B cell (primary cell): ENCODE measurements around the gene GIGYF2. TPM values are rescaled to one million over a fixed set of nuclear protein-coding genes. Genes with fewer than 3 reads are reported as not detected.

Experiments used
- ATAC-seq: fragments of 200-7000 bp; cut with Tn5 transposase; one replicate; pipeline ENCODE4 v1.10.0; 2021; ENCODE audit warnings: low read depth, mild to moderate bottlenecking, moderate number of reproducible peaks, moderate library complexity
- CTCF ChIA-PET: fragments of 350-600 bp; sonication (Branson Sonifier 250); formaldehyde crosslinking; loops from one replicate; lab custom pipeline; 2021; ENCODE audit warnings: antibody characterized with exemption, inconsistent platforms; lab: Charles Lee
- POLR2A ChIA-PET: fragments of 350-600 bp; sonication (Branson Sonifier 250); formaldehyde crosslinking; loops from one replicate; lab custom pipeline; 2021; ENCODE audit warnings: antibody characterized with exemption; lab: Charles Lee
- DNase-seq: peaks from one replicate; pipeline ENCODE4 v3.0.0; 2013
- H2AFZ ChIP-seq: 2 replicates; pipeline ENCODE4 v1.6.1; 2012; ENCODE audit warnings: mild to moderate bottlenecking, low read depth, low read length; ENCODE audit not compliant: insufficient read depth, poor library complexity, severe bottlenecking
- H3K27ac ChIP-seq, 2 donors: 1 replicate in 1 of 2; 2 replicates in 1 of 2; pipeline ENCODE4 v1.5.1; 2012 to 2013; ENCODE audit warnings: low read length in 2 of 2, mild to moderate bottlenecking in 2 of 2, moderate library complexity in 1 of 2
- H3K27me3 ChIP-seq, 4 experiments: fragments of 200-600 bp in 1 of 4; sonication (generic) in 1 of 4; replicated peaks in 1 of 4; 1 replicate in 2 of 4; 2 replicates in 2 of 4; pipeline versions ENCODE4 v1.6.1 to v1.7.0; 2013 to 2016; ENCODE audit warnings: low read length in 3 of 4, mild to moderate bottlenecking in 2 of 4, mixed read lengths in 1 of 4, moderate library complexity in 1 of 4; ENCODE audit not compliant: insufficient read depth in 4 of 4, control insufficient read depth in 3 of 4; ENCODE audit errors: control extremely low read depth in 1 of 4
- H3K36me3 ChIP-seq, 2 experiments: replicated peaks in 1 of 2; 1 replicate in 1 of 2; 2 replicates in 1 of 2; pipeline versions ENCODE4 v1.6.1 to v1.7.1; 2013; ENCODE audit warnings: low read length in 1 of 2; ENCODE audit not compliant: insufficient read depth in 2 of 2, control insufficient read depth in 1 of 2; ENCODE audit errors: control extremely low read depth in 1 of 2, extremely low read depth in 1 of 2
- H3K4me1 ChIP-seq, 2 donors: fragments of 200-600 bp in 1 of 2; sonication (generic) in 1 of 2; 1 replicate in 1 of 2; 2 replicates in 1 of 2; pipeline versions ENCODE4 v1.5.1 to v1.6.1; 2013 to 2017; ENCODE audit warnings: low read length in 2 of 2; ENCODE audit not compliant: control insufficient read depth in 2 of 2, insufficient read depth in 2 of 2
- H3K4me2 ChIP-seq: replicated peaks from 2 replicates; pipeline ENCODE3; 2012; ENCODE audit warnings: mild to moderate bottlenecking, low read depth, low read length; ENCODE audit not compliant: poor library complexity, severe bottlenecking
- H3K4me3 ChIP-seq, 5 experiments: fragments of 200-600 bp in 1 of 5; sonication (generic) in 1 of 5; 1 replicate in 3 of 5; 2 replicates in 2 of 5; pipeline versions ENCODE4 v1.5.1 to v1.7.0; 2011 to 2016; ENCODE audit warnings: low read length in 4 of 5, mild to moderate bottlenecking in 4 of 5, low read depth in 2 of 5, control low read depth in 1 of 5, moderate library complexity in 1 of 5; ENCODE audit not compliant: insufficient read depth in 1 of 5; ENCODE audit errors: control extremely low read depth in 1 of 5, extremely low read depth in 1 of 5
- H3K79me2 ChIP-seq: fragments of 200-600 bp; sonication (generic); one replicate; pipeline ENCODE4 v1.6.0; 2016; ENCODE audit warnings: low read length; ENCODE audit not compliant: control insufficient read depth, insufficient read depth
- H3K9ac ChIP-seq: fragments of 200-600 bp; sonication (generic); 2 replicates; pipeline ENCODE4 v1.6.1; 2017; ENCODE audit warnings: mild to moderate bottlenecking, low read length, moderate library complexity
- H3K9me3 ChIP-seq, 3 donors: one replicate each; pipeline versions ENCODE4 v1.6.1 to v1.7.1; 2013; ENCODE audit warnings: low read length in 2 of 3; ENCODE audit not compliant: control insufficient read depth in 2 of 3, insufficient read depth in 1 of 3; ENCODE audit errors: control extremely low read depth in 1 of 3
- H4K20me1 ChIP-seq: 2 replicates; pipeline ENCODE4 v1.6.0; 2012; ENCODE audit warnings: mild to moderate bottlenecking, low read length; ENCODE audit not compliant: insufficient read depth, control insufficient read depth, poor library complexity, severe bottlenecking
- H3K27ac Mint-ChIP-seq: one replicate; pipeline ENCODE4 v1.8.0; 2021; ENCODE audit warnings: mixed read lengths
- H3K27me3 Mint-ChIP-seq: one replicate; pipeline ENCODE4 v1.8.0; 2021; ENCODE audit warnings: mixed read lengths
- H3K4me1 Mint-ChIP-seq: one replicate; pipeline ENCODE4 v1.8.0; 2021; ENCODE audit warnings: mixed read lengths
- H3K4me3 Mint-ChIP-seq: one replicate; pipeline ENCODE4 v1.8.0; 2021; ENCODE audit warnings: mixed read lengths
- H3K9me3 Mint-ChIP-seq: one replicate; pipeline ENCODE4 v1.8.0; 2022; ENCODE audit warnings: mixed read lengths; ENCODE audit not compliant: insufficient read depth
- CTCF ChIP-seq: fragments of 200-600 bp; IDR thresholded peaks from one replicate; pipeline ENCODE4 v1.8.0; 2022; ENCODE audit warnings: antibody characterized with exemption, mild to moderate bottlenecking
- EZH2 ChIP-seq: IDR thresholded peaks from 2 replicates; pipeline ENCODE4 v1.6.1; 2012; ENCODE audit warnings: borderline replicate concordance, low read depth, mild to moderate bottlenecking, moderate library complexity, low read length; ENCODE audit not compliant: insufficient read depth, poor library complexity, severe bottlenecking
- WGBS: methylation state at CpG from one replicate; pipeline ENCODE4 v1.1.5; 2013; ENCODE audit warnings: missing lambda C conversion rate; ENCODE audit not compliant: insufficient coverage; 5-methylcytosine and 5-hydroxymethylcytosine counted together
- intact Hi-C: fragments of 100-400 bp; cut with micrococcal nuclease; formaldehyde crosslinking; loops from one replicate; pipeline ENCODE4 v1.10.0; 2022
- polyA plus RNA-seq: library from polyadenylated mRNA; depleted of rRNA; stranded (reverse); fragments of >200 nt; gene quantifications from 2 replicates; pipeline ENCODE4 v1.2.3, GENCODE V29; 2012
- total RNA-seq, 2 donors: library from RNA; stranded (reverse); fragments of 120-200 nt in 1 of 2; gene quantifications; 1 replicate in 1 of 2; 2 replicates in 1 of 2; pipeline versions ENCODE4 v1.2.3 to v1.2.4, GENCODE V29; 2013 to 2022

Gene GIGYF2
- total and polyA plus RNA-seq, 2 donors (not counting 1 experiment from before 2014, with no cell fraction given), result 7.2 to 108 TPM

GRCh38 chr2:232687382-232688160 lies 9.6 kb upstream of the GIGYF2 start:
- DNase-seq (no peak), ATAC-seq (no peak)
- Histone ChIP-seq H3K36me3 (no peaks in the 10 kb centered on the region), H3K27ac (no peak overlapping the region), H4K20me1 (no peaks in the 10 kb centered on the region), H3K9me3 (peaks cover 0 to 13% (median 0%) of the 10 kb centered on the region in 3 donors), H2AFZ (no peak overlapping the region), H3K9ac (no peak overlapping the region), H3K27me3 (peaks cover 0 to 7% (median 2%) of the 10 kb centered on the region in 4 experiments), H3K4me2 (no peak overlapping the region), H3K4me3 (no peak overlapping the region), H3K4me1 (no peaks in the 10 kb centered on the region), H3K79me2 (no peaks in the 10 kb centered on the region)
- ChIA-PET POLR2A (interaction anchor here (0.6 kb wide), 1 partner anchor 634 kb away, joined by 3 read pairs; no protein-coding TSS in a partner anchor), CTCF (no interaction called here)
- Mint-ChIP-seq H3K27ac (no peak overlapping the region), H3K4me3 (no peak overlapping the region), H3K9me3 (no peaks in the 10 kb centered on the region), H3K27me3 (peaks cover 3% of the 10 kb centered on the region), H3K4me1 (no peaks in the 10 kb centered on the region)
- no peak for TF ChIP-seq CTCF
- TF ChIP-seq EZH2, result no peak
- WGBS, result 69% methylated on average over 11 of the region's 11 CpGs
- intact Hi-C loops, result no loop called here

- ATAC-seq (no peak), DNase-seq (no peak)
- no peak overlapping the region for H3K4me2 ChIP-seq
- no peaks in the 10 kb centered on the region for H3K4me1 ChIP-seq
- CTCF ChIA-PET, result no interaction called here
- H3K79me2 ChIP-seq, result no peaks in the 10 kb centered on the region
- peaks cover 0 to 14% (median 0%) of the 10 kb centered on the region in 3 donors for H3K9me3 ChIP-seq
- no peak for TF ChIP-seq CTCF
- no peak for TF ChIP-seq EZH2
- H3K4me1 Mint-ChIP-seq, result no peaks in the 10 kb centered on the region
- H3K27ac ChIP-seq, result no peak overlapping the region
- no peak overlapping the region for H3K9ac ChIP-seq
- H3K27ac Mint-ChIP-seq, result no peak overlapping the region
- POLR2A ChIA-PET, result no interaction called here
- H3K27me3 Mint-ChIP-seq, result peaks cover 2% of the 10 kb centered on the region
- H3K27me3 ChIP-seq, result peaks cover 0 to 5% (median 2%) of the 10 kb centered on the region in 4 experiments
- H4K20me1 ChIP-seq, result no peaks in the 10 kb centered on the region
- no peak overlapping the region for H3K4me3 Mint-ChIP-seq
- WGBS, result 85% methylated on average over 2 of the region's 7 CpGs
- no peak overlapping the region for H3K4me3 ChIP-seq
- H2AFZ ChIP-seq, result no peak overlapping the region
- intact Hi-C loops, result no loop called here
- no peaks in the 10 kb centered on the region for H3K36me3 ChIP-seq
- no peaks in the 10 kb centered on the region for H3K9me3 Mint-ChIP-seq
These were observed 8.9 kb upstream of the GIGYF2 start for GRCh38 chr2:232688201-232688600.
